H1 (cell line): ENCODE results near the gene NAIF1. TPM values are rescaled to one million over a fixed set of nuclear protein-coding genes. Genes with fewer than 3 reads are reported as not detected.

Experiments
- CTCF ChIA-PET: fragments of 300-600 bp; sonication (Branson Sonifier 250); formaldehyde crosslinking; loops from one replicate; lab custom pipeline; 2021; ENCODE audit not compliant: partially characterized antibody; lab: Charles Lee
- POLR2A ChIA-PET: fragments of 300-600 bp; sonication (Branson Sonifier 250); formaldehyde crosslinking; loops from one replicate; lab custom pipeline; 2021; ENCODE audit warnings: inconsistent platforms; ENCODE audit not compliant: partially characterized antibody; lab: Charles Lee
- DNase-seq, 2 experiments: peaks; one replicate each; pipeline versions ENCODE4 v3.0.0 to v3.0.0-alpha.2; 2010 to 2022; ENCODE audit warnings: low spot score in 2 of 2, low read depth in 1 of 2, mixed read lengths in 1 of 2
- FAIRE-seq: peaks from 2 replicates; lab custom pipeline; 2011; peaks lifted over from hg19 to GRCh38; lab: Jason Lieb, UNC
- H2AFZ ChIP-seq: 2 replicates; pipeline ENCODE4 v1.8.1; 2012; ENCODE audit warnings: low read length, inconsistent platforms
- H2AK5ac ChIP-seq: 2 replicates; pipeline ENCODE4 v1.6.1; 2013; ENCODE audit warnings: low read depth, low read length
- H2BK120ac ChIP-seq: replicated peaks from 2 replicates; pipeline ENCODE3; 2013; ENCODE audit warnings: low read depth, low read length, inconsistent platforms
- H2BK12ac ChIP-seq: 2 replicates; pipeline ENCODE4 v1.6.1; 2013; ENCODE audit warnings: low read depth, low read length
- H2BK15ac ChIP-seq: 2 replicates; pipeline ENCODE4 v1.6.1; 2013; ENCODE audit warnings: low read length
- H2BK20ac ChIP-seq: 2 replicates; pipeline ENCODE4 v1.6.1; 2013; ENCODE audit warnings: low read length
- H2BK5ac ChIP-seq: 2 replicates; pipeline ENCODE4 v1.6.1; 2013; ENCODE audit warnings: low read depth, low read length
- H3K14ac ChIP-seq: 2 replicates; pipeline ENCODE4 v1.6.1; 2013; ENCODE audit warnings: inconsistent platforms; ENCODE audit not compliant: insufficient read length
- H3K18ac ChIP-seq: 2 replicates; pipeline ENCODE4 v1.6.1; 2013; ENCODE audit warnings: low read length; ENCODE audit errors: extremely low read depth
- H3K23ac ChIP-seq: 2 replicates; pipeline ENCODE4 v1.6.1; 2013; ENCODE audit warnings: inconsistent platforms; ENCODE audit not compliant: insufficient read length
- H3K23me2 ChIP-seq: 2 replicates; pipeline ENCODE4 v1.6.1; 2013; ENCODE audit warnings: low read depth, low read length
- H3K27ac ChIP-seq: 2 replicates; pipeline ENCODE4 v1.6.1; 2011; ENCODE audit warnings: low read depth, low read length, inconsistent platforms
- H3K27me3 ChIP-seq, 4 experiments: replicated peaks in 1 of 4; 1 replicate in 1 of 4; 2 replicates in 3 of 4; pipeline versions ENCODE4 v1.6.1 to v1.8.1; 2011 to 2013; ENCODE audit warnings: low read length in 3 of 4, mild to moderate bottlenecking in 3 of 4, inconsistent platforms in 2 of 4, mixed read lengths in 2 of 4, moderate library complexity in 1 of 4; ENCODE audit not compliant: control insufficient read depth in 3 of 4, insufficient read depth in 3 of 4; ENCODE audit errors: extremely low read depth in 1 of 4
- H3K36me3 ChIP-seq, 4 experiments: 2 replicates each; pipeline versions ENCODE4 v1.6.1 to v1.8.1; 2011 to 2013; ENCODE audit warnings: mild to moderate bottlenecking in 4 of 4, low read length in 3 of 4, moderate library complexity in 2 of 4, control low read depth in 1 of 4, inconsistent platforms in 1 of 4; ENCODE audit not compliant: insufficient read depth in 4 of 4, control insufficient read depth in 2 of 4
- H3K4ac ChIP-seq: replicated peaks from 2 replicates; pipeline ENCODE3; 2013; ENCODE audit warnings: low read length, low read depth, mixed read lengths, inconsistent platforms; ENCODE audit not compliant: insufficient read length
- H3K4me1 ChIP-seq, 4 experiments: replicated peaks in 1 of 4; 1 replicate in 1 of 4; 2 replicates in 3 of 4; pipeline versions ENCODE4 v1.6.1 to v1.8.1; 2011 to 2013; ENCODE audit warnings: low read length in 3 of 4, inconsistent platforms in 2 of 4, mixed read lengths in 1 of 4; ENCODE audit not compliant: insufficient read depth in 4 of 4, control insufficient read depth in 3 of 4
- H3K4me2 ChIP-seq, 2 experiments: 2 replicates each; pipeline versions ENCODE4 v1.6.1 to v1.8.1; 2011 to 2013; ENCODE audit warnings: low read depth in 2 of 2, low read length in 2 of 2, control low read depth in 1 of 2, inconsistent platforms in 1 of 2, mild to moderate bottlenecking in 1 of 2; ENCODE audit not compliant: insufficient read depth in 1 of 2
- H3K4me3 ChIP-seq, 4 experiments: fragments of 200-600, 300-600 bp in 1 of 4; sonication (generic), shearing (Covaris generic), sonication (Bioruptor Twin) in 1 of 4; 2 replicates each; pipeline versions ENCODE4 v1.5.1 to v1.8.1; 2011 to 2016; ENCODE audit warnings: low read length in 4 of 4, low read depth in 3 of 4, control low read depth in 2 of 4, inconsistent platforms in 2 of 4, mild to moderate bottlenecking in 2 of 4, mixed read lengths in 1 of 4, moderate library complexity in 1 of 4; ENCODE audit not compliant: insufficient read depth in 2 of 4; ENCODE audit errors: extremely low read depth in 1 of 4
- H3K56ac ChIP-seq: replicated peaks from 2 replicates; pipeline ENCODE3; 2013; ENCODE audit warnings: low read depth, mild to moderate bottlenecking, mixed read lengths, low read length, inconsistent platforms; ENCODE audit not compliant: insufficient read length
- H3K79me1 ChIP-seq: 2 replicates; pipeline ENCODE4 v1.6.1; 2013; ENCODE audit warnings: low read depth, low read length, control low read depth
- H3K79me2 ChIP-seq, 2 experiments: 2 replicates each; pipeline versions ENCODE4 v1.6.1 to v1.8.1; 2012 to 2013; ENCODE audit warnings: low read length in 2 of 2, mild to moderate bottlenecking in 2 of 2, inconsistent platforms in 1 of 2; ENCODE audit not compliant: insufficient read depth in 2 of 2, control insufficient read depth in 1 of 2
- H3K9ac ChIP-seq, 4 experiments: replicated peaks in 1 of 4; 1 replicate in 1 of 4; 2 replicates in 3 of 4; pipeline versions ENCODE4 v1.6.1 to v1.8.1; 2011 to 2013; ENCODE audit warnings: low read depth in 3 of 4, low read length in 3 of 4, control low read depth in 2 of 4, mild to moderate bottlenecking in 2 of 4, moderate library complexity in 2 of 4, inconsistent platforms in 1 of 4; ENCODE audit errors: extremely low read depth in 1 of 4
- H3K9me3 ChIP-seq, 2 experiments: 2 replicates each; pipeline versions ENCODE4 v1.6.1 to v1.8.1; 2012 to 2013; ENCODE audit warnings: mild to moderate bottlenecking in 2 of 2, moderate library complexity in 2 of 2, control low read depth in 1 of 2, inconsistent platforms in 1 of 2, low read depth in 1 of 2, low read length in 1 of 2, mixed read lengths in 1 of 2; ENCODE audit not compliant: insufficient read depth in 2 of 2
- H4K20me1 ChIP-seq, 2 experiments: replicated peaks in 1 of 2; 2 replicates each; pipeline versions ENCODE3 to v1.8.1; 2011 to 2013; ENCODE audit warnings: inconsistent platforms in 2 of 2, low read length in 2 of 2, mild to moderate bottlenecking in 1 of 2; ENCODE audit not compliant: insufficient read depth in 2 of 2, control insufficient read depth in 1 of 2
- H4K5ac ChIP-seq: 2 replicates; pipeline ENCODE4 v1.6.1; 2013; ENCODE audit warnings: low read length, low read depth, mixed read lengths, inconsistent platforms; ENCODE audit not compliant: insufficient read length
- H4K8ac ChIP-seq: 2 replicates; pipeline ENCODE4 v1.8.0; 2013; ENCODE audit warnings: mild to moderate bottlenecking, moderate library complexity, low read length, inconsistent platforms; ENCODE audit not compliant: insufficient read depth; ENCODE audit errors: extremely low read depth
- H4K91ac ChIP-seq: replicated peaks from 2 replicates; pipeline ENCODE3; 2013; ENCODE audit warnings: low read length, mixed read lengths, inconsistent platforms; ENCODE audit not compliant: insufficient read length
- CHD1 ChIP-seq: IDR thresholded peaks from 2 replicates; pipeline ENCODE4 v1.6.1; 2012; ENCODE audit warnings: low read depth, low read length, improper control_type of control experiment
- CREB1 ChIP-seq: IDR thresholded peaks from 2 replicates; pipeline ENCODE4 v1.6.1; 2012; ENCODE audit warnings: inconsistent platforms
- EZH2 ChIP-seq: fragments of 200-600 bp; sonication (generic); IDR thresholded peaks from 2 replicates; pipeline ENCODE4 v1.7.1; 2012; ENCODE audit warnings: low read depth, mild to moderate bottlenecking, moderate library complexity, low read length, inconsistent platforms; ENCODE audit not compliant: severe bottlenecking
- KDM5A ChIP-seq: fragments of 200-600 bp; IDR thresholded peaks from 2 replicates; pipeline ENCODE4 v1.7.1; 2012; ENCODE audit warnings: mild to moderate bottlenecking, low read length, inconsistent platforms, mixed read lengths
- NANOG ChIP-seq: IDR thresholded peaks from 2 replicates; pipeline ENCODE4 v1.6.1; 2011; ENCODE audit warnings: low read length, low read depth, mild to moderate bottlenecking, inconsistent platforms; ENCODE audit not compliant: insufficient read depth, poor library complexity, severe bottlenecking
- PHF8 ChIP-seq: fragments of 200-600 bp; sonication (generic); conservative IDR thresholded peaks from 2 replicates; pipeline ENCODE4 v1.7.1; 2012; ENCODE audit warnings: low read depth, mild to moderate bottlenecking, inconsistent platforms, low read length, moderate library complexity
- RAD21 ChIP-seq, 2 experiments: IDR thresholded peaks in 1 of 2; conservative IDR thresholded peaks in 1 of 2; 2 replicates each; pipeline ENCODE4 v1.6.1; 2011; ENCODE audit warnings: low read depth in 2 of 2, low read length in 2 of 2, improper control_type of control experiment in 1 of 2, inconsistent platforms in 1 of 2, mild to moderate bottlenecking in 1 of 2, moderate library complexity in 1 of 2
- RNF2 ChIP-seq: fragments of 200-900, 300-1000 bp; sonication (generic); IDR thresholded peaks from 2 replicates; pipeline ENCODE4 v1.7.1; 2016; ENCODE audit warnings: borderline replicate concordance, low read depth, mild to moderate bottlenecking, antibody characterized with exemption, low read length; ENCODE audit not compliant: poor library complexity, severe bottlenecking; ENCODE audit errors: missing control alignments
- SIX5 ChIP-seq: IDR thresholded peaks from 2 replicates; pipeline ENCODE4 v1.6.1; 2011; ENCODE audit warnings: mild to moderate bottlenecking, low read depth, low read length
- TAF1 ChIP-seq: IDR thresholded peaks from 2 replicates; pipeline ENCODE4 v1.6.1; 2011; ENCODE audit warnings: mild to moderate bottlenecking, low read depth, low read length
- TBP ChIP-seq: IDR thresholded peaks from 2 replicates; pipeline ENCODE4 v1.6.1; 2011; ENCODE audit warnings: low read depth, low read length, improper control_type of control experiment
- WGBS, 2 experiments: shearing (Covaris generic) in 1 of 2; methylation state at CpG; one replicate each; pipeline versions ENCODE4 v1.1.6 to v1.1.7; 2013 to 2015; ENCODE audit warnings: low lambda C conversion rate in 2 of 2, mixed read lengths in 2 of 2, inconsistent platforms in 1 of 2, low coverage in 1 of 2, missing lambda C conversion rate in 1 of 2; ENCODE audit not compliant: insufficient replicate concordance in 2 of 2, insufficient coverage in 1 of 2, insufficient read length in 1 of 2; ENCODE audit errors: extremely low coverage in 1 of 2, missing lambda C conversion rate in 1 of 2; 5-methylcytosine and 5-hydroxymethylcytosine counted together
- polyA plus RNA-seq, 7 experiments: library from polyadenylated mRNA; depleted of rRNA in 3 of 7; stranded (reverse) in 5 of 7; unstranded in 2 of 7; fragments of >200 nt in 5 of 7; fragments of 200-250 nt in 2 of 7; gene quantifications; 1 replicate in 5 of 7; 2 replicates in 1 of 7; 4 replicates in 1 of 7; pipeline versions ENCODE4 v1.2.1 to v1.2.3, GENCODE V29; 2011 to 2013; ENCODE audit warnings: missing spikeins in 2 of 7, mixed read lengths in 2 of 7
- total RNA-seq: library from RNA; stranded (reverse); fragmentation: NEBNext Ultra II Directional; extraction: Animal tissue kit (Norgen Biotek cat#: 25700); gene quantifications from 2 replicates; pipeline ENCODE4 v1.2.1, GENCODE V29; 2021

The NAIF1 gene
- total and polyA plus RNA-seq, 2 of the 8 experiments (the other 6 are each of a cell fraction or from before 2014, with no cell fraction given) = 8.7 to 9.0 TPM

- H3K14ac ChIP-seq = no peak overlapping the region
- H4K5ac ChIP-seq = no peak overlapping the region
- no peak overlapping the region for H4K91ac ChIP-seq
- 94% methylated on average over 16 of the region's 16 CpGs; no CpG with 5 or more reads in 1 of the 2 experiments for WGBS, 2 experiments
- H2AK5ac ChIP-seq = no peak overlapping the region
- no peak overlapping the region for H2AFZ ChIP-seq
- no peak overlapping the region for H3K4ac ChIP-seq
- no peak overlapping the region for H3K4me2 ChIP-seq
- no peaks in the 10 kb centered on the region for H3K79me2 ChIP-seq
- H3K27ac ChIP-seq = no peak overlapping the region
- no peaks in the 10 kb centered on the region for H3K23me2 ChIP-seq
- peaks cover 0 to 7% (median 1%) of the 10 kb centered on the region in 4 experiments; a peak in 4 of 8 replicates for H3K36me3 ChIP-seq
- DNase-seq (no peak), FAIRE-seq (no peak)
- H2BK5ac ChIP-seq = no peak overlapping the region
- H3K23ac ChIP-seq = no peak overlapping the region
- H3K4me3 ChIP-seq = no peak overlapping the region
- no peak overlapping the region for H2BK20ac ChIP-seq
- no peaks in the 10 kb centered on the region for H3K79me1 ChIP-seq
- H3K18ac ChIP-seq = no peak overlapping the region
- CTCF ChIA-PET = interaction anchor here (0.5 to 9.1 kb wide), 18 partner anchors 9 to 195 kb away, joined by 3 to 114 read pairs (median 9); partner anchors contain the start of genes NAIF1, PTGES2 and SLC25A25
- no peak overlapping the region for H2BK12ac ChIP-seq
- no peak overlapping the region for H3K56ac ChIP-seq
- H4K20me1 ChIP-seq = peaks cover 3 to 13% of the 10 kb centered on the region in 2 experiments
- no peak overlapping the region for H3K9ac ChIP-seq
- no peaks in the 10 kb centered on the region for H3K27me3 ChIP-seq
- H3K9me3 ChIP-seq = no peaks in the 10 kb centered on the region
- H3K4me1 ChIP-seq = peaks cover 0 to 4% (median under 1%) of the 10 kb centered on the region in 4 experiments; a peak in 3 of 7 replicates
- H2BK15ac ChIP-seq = no peak overlapping the region
- H2BK120ac ChIP-seq = no peak overlapping the region
- POLR2A ChIA-PET = interaction anchor here (0.6 to 5.9 kb wide), 6 partner anchors 10 to 547 kb away, joined by 3 to 119 read pairs (median 4); partner anchors contain the start of genes NAIF1 and PTGES2
- no peak overlapping the region for H4K8ac ChIP-seq
- TF ChIP-seq PHF8 (no peak), KDM5A (no peak), TAF1 (no peak), TBP (no peak), EZH2 (no peak), NANOG (no peak), SIX5 (no peak), RNF2 (no peak), CREB1 (no peak), CHD1 (no peak), RAD21 (IDR thresholded peaks at IDR 0.05 in 1 of 2, conservative IDR thresholded peaks at IDR 0.05 in 1 of 2; ENCODE audit: low read depth in 2 of 2, low read length in 2 of 2) (no peak)
Observed at GRCh38 chr9:128116104-128117083, 49.3 kb upstream of the NAIF1 start.
